Measurements from ENCODE around the gene NHSL2.

The NHSL2 gene

DNA sequence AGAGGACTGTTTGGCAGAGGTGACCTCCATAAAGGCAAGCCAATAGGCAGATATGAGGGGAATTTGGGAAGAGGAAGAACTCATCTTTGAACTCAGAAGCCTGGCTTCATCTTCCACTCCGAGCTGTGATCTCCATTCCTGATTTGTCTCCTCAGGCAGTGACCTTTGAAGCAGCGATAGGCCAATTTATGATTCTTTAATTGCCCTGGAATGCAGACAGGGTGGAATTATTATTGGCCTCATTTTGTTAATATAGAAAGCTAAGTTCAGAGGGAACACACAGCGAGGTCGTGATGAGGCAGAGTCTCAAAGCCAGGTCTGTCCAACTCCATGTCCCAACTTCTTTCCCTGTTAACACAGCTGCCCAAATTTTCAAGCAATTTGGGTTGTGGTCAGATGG lies 204.2 kb downstream of the NHSL2 start:
- DNase-seq, result no peak

DNA sequence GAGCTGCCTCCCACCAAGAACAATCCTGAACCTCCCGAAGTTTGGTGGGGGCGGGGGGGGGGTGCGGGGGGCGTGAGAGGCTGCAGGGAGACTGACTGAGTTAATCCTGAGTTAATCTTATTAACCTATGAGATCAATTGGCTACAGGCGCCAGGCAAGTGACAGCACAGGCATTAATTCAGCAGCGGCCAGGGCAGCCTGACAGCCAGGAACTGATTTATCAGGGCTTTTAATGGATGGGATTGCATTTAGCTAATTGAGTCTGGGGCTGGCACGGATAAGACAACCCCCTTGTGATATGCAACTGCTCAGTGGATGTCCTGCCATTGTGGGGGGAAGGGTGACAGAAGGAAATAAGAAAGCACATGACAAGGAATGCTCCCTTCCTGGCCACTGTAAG lies 204.7 kb downstream of the NHSL2 start:
- no peak for DNase-seq

DNA sequence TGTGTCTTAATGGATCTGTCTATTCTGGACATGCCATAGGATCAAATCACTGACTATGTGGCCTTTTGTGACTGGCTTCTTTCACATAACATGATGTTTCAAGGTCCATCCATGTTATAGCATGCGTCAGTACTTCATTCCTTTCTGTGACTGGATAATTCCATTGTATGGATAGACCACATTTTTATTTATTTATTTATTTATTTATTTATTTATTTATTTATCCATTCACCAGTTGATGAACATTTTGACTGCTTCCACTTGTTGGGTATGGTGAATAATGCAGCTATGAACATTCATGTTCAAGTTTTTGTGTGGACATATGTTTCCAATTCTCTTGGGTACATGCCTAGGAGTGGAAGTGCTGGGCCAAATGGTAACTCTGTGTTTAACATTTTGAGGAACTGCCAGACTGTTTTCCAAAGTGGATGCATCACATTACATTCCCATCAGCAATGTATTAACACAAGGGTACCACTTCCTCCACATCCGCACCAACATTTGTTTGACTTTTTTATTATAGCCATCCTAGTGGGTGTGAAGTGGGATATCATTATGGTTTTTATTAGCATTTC lies 207.1 kb downstream of the NHSL2 start:
- no peak for DNase-seq

DNA sequence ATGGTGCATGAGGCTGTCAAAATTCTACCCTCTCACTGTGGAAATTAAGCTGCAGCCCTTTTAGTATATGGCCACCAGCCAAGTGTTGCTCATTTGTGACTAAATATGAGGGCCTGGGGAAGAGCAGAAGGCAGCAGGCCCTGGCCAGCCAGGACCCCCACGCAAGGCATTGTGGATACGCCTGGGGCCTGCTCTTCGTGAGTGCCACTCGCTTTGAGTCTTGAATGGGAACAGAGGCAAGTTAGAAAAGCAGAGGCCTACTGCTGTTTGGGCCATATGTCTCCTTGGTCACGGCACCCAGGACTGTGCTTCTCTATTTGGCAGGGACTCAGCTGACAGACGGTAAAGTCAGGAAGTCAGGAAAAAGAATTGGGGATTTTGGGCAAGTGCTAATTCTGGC lies 210.2 kb downstream of the NHSL2 start:
- no peak for DNase-seq

DNA sequence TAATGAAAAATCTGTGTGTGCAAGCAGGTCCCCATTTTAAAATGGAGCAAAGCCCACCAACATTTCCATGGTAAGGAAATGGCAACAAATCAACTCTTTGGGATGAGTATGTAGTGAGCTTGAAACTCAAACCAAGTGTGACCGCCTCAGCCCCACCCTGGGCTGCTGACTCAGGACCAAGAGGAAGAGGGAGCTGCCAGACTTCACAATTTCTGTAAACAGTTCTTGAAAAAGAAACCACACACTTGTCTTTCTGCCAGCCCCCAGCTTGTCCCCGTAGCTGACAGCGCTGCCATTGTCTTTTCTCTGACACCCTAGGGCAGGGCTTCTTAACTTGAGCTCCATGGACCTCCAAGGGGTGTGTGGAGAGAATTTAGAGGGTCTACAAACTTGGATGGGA lies 210.7 kb downstream of the NHSL2 start:
- peak; percentile 83 for DNase-seq

DNA sequence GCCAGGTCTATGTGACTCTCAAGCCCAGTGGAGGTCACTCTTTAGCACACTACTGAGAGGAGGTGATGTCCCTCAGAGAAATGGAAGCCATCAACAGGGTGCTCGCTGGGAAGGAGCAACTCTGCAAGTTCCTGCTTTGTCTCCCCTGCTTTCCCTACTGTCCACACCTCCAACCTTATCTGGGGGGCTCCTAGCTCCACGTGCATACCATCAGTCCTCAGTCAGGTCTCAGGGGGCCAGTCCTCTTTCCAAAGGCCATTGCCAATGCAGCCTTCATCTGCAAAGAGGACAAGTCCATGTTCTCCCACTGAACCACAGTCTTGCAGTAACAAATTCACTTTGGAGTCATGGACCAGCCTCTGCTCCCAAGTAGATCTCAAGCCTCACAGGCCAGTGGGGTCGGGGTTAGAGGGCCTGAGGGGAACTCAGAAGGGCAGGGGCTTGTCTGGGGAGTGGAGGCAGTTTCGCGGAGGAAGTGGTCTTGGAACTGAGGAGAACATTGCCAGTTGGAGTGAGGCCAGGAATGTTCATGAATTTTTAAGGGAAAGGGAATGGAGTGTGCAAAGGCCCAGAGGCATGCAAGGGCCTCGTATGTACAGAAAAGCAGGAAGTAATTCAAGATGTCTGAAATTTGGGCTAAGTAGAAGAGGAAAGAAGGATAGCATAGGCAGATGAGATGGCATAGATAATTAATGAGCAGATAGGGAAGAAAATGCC lies 212.1 kb downstream of the NHSL2 start:
- DNase-seq, result no peak

DNA sequence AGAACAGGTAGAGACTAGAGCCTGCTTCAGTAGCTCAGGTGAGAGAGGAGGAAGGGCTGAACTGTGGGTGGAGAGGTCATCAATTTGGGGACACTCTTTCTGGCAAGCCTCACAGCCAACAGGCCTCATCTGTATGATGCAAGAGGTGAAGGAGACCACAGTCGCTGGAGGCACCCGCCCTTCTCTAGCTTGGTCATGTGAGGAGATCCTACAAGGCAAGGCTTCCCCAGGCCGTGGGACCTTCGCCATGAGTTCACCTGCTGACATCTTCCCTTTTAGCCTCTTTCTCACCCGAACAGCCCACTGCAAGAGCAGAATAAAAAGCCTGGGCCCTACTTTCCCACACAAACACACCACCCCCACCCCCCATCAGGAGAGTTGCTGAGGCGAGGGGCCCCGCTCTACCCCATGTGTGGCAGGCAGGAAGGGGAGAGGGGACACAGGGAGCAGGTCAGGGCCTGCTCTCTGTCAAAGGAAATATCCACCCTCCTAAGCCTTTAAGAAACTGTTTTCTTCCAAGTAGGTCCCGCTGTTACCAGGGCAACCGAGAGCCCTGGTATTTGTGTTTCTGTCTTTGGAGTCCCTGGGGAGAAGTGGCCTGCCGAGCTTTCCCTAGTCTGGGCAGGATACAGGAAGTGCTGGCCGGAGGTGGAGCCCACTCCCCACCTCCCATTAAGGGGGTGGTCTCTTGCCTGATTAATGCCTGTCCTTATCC lies 213.0 kb downstream of the NHSL2 start:
- no peak for DNase-seq

DNA sequence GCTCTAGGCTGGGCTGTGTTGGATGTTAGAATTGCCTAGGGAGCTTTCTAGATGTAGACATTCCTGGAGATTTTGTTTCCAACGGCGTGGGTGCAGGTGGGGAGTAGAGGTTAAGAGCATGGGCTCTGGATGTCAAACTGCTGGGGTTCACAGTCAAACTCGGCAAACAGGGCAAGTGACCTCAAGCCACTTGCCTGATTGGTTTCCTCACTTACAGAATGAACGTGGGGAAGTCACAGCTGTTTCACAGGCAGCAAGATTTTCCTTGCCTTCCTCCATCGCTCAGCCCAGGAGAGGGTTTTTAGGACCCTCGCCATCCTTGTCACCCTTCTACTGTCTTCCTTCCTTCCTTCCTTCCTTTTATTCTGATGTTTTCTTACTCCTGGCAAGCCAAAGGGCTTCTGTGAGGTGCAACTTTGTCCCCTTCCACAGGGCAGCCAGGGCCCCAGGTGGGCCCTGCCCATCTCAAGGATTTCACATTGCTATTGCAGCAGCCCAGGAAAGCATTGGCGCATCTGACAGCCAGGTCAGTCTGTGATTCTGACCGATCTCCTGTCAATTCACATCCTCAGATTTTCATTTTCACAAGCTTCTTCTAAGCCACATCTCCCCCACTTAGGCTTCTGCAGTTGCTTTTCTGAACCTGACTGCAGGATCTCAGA lies 214.0 kb downstream of the NHSL2 start:
- no peak for DNase-seq

DNA sequence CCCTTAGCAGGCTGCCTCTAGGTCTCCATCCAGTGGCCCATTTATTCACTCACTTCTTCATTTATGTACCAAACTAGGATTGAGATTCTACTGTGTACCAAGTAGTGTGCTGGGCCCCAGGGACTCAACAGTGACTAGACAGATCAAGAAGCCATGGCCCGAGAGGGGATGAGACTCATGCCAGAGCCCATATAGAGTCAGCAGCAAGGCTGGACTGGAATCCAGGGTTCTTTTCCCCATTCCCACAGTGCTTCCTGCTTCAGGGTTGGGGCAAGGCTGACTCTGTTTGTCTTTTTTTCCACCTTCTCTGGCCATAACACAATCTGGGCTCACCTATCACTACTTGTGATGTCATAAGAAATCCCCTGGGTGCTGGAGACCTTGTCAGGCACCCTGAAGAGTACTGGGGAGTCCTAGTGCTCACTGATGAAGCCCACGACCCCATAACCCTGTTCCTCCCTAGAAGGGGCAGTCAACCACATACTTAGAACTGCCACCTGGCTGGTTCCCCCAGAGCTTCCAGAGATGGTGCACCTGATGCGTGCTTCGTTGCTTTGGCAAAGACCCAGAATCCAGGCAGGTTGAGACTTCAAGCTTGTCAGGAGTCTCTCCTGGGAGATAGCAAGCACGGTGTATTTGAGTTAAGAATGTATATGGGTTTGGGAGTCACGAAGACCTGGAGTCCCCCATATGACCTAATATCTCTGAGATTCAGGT lies 214.8 kb downstream of the NHSL2 start:
- DNase-seq, result no peak

DNA sequence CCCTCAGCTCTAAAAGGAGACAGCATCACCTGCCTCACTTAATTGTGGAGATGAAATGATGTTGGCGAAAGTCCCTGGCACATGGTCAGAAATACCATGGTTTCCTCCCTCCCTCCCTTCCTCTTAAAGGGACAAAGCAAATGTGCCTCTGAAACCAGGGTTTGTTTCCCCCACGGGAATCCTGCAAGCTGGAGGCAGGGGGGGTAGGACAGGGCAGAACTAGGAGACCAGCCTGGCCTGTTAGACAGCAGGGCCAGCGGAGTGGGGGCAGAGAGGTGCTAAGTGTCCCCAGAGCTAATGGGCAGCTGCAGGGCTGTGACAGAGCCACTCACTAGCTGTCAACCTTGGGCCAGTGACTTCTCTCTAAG lies 215.4 kb downstream of the NHSL2 start:
- DNase-seq, result no peak

DNA sequence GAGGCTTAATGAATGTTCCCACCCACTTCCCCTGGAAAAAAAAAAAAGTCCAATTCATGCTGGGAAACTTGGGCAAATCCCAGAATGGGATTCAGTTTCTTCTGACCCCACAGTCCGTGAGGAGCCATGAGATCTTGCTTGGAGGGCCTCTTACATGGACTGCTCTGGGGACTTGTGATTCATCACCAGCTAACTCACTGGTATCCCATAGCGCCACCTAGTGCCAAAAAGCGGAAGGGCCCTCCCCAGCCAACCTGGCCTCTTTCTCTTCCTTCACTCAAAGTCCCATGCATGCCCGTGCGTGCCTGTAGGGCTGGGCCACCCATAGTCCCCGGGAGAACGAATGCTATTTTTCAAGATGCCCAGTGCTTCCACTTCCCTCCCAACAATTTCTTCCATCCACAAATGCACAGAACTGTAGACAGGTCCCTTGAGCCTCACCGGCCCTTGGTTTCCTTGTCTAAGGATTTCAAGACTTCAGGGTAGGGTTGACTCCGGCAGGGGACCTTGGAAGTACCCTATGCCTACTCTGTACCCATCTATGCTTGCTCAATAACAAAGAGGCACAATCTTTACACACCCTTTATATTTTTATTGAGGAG lies 216.0 kb downstream of the NHSL2 start:
- DNase-seq, result peak; percentile 79

DNA sequence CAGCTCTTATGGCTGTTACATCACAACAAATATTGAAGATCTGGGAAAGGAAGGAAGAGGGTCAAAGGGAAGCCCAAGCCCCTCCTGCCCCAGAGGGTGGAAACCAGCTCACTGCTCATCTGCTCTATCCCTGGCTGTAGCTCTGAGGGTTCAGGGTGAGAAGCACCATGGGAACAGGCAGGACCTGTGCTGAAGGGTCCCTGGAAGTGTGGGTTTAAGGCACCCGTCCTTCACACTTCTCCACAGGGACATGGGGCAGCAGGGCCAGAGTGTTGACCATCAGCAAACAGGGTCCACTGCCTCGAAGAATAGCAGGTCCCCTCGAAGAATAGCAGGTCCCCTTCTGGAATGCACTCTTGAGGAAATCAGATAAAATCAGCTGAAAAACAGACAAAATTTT lies 216.7 kb downstream of the NHSL2 start:
- no peak for DNase-seq

DNA sequence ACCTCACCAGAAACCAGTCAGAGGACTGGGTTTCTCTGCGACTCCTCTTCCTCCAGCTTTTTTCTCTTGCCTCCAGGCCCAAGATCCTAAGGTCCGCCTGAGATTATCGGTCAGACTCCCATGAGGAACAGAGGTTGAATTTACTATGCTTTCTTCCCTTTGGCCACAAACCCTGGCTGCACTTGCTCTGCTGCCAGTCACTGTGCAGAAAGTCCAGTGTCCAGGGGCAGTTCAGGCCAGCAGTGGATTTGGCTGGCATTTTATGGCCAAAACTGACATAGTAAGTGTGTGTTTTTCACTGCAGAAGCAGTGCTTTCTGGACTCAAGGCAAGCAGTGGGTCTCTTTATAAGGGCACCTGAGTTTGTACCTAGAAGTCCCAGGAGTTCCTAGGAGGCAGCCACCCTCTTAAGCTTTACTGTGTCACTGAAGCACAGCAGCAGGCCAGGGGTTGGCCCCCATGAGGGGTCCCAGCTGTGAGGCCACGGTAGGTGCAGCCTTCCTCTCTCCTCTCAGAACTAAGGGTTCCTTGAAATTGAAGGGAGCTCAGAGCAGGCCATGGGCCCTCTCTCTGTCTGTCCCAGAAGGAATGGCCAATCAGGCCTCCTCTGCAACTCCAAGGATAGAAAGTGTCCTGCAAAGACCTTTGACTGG lies 217.7 kb downstream of the NHSL2 start:
- no peak for DNase-seq

DNA sequence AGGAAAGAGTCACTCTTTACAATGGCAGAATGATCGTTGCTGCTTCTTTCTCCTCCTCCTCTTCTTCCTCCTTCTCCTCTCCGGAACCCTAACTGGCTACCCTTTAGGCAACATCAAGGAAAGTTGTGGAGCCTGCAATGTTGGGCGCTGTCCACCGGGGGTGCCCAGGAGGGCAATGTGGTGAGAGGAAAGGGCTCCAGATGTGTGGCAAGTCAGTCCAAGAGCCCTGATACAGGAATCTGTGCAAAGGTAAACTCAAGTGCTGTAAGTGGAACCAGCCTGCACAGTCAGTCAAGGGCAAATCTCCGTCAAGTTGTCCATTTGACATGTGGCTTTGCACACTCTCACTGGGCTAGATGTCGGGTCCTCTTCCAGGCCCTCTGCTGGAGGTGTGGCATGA lies 218.2 kb downstream of the NHSL2 start:
- DNase-seq, result no peak

DNA sequence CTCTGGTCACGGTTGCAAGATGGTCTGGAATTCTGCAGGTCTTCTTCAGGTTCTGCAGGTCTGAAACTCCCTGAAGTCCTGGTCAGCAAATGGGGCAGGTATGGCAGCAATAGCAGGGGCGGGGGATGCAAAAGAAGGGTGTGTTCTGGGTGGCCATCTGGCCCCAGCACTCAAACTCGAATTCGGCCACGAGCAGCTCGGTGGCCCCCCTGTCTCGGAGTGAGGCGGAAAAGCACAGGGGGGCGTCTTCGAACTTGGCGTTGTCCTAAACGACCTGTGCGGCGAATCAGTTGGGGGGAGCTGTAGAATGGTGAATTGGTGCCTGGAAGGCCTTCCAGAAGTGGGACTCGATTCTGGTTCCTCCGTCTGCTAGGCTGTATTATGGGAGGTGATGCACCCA lies 219.0 kb downstream of the NHSL2 start:
- no peak for DNase-seq

DNA sequence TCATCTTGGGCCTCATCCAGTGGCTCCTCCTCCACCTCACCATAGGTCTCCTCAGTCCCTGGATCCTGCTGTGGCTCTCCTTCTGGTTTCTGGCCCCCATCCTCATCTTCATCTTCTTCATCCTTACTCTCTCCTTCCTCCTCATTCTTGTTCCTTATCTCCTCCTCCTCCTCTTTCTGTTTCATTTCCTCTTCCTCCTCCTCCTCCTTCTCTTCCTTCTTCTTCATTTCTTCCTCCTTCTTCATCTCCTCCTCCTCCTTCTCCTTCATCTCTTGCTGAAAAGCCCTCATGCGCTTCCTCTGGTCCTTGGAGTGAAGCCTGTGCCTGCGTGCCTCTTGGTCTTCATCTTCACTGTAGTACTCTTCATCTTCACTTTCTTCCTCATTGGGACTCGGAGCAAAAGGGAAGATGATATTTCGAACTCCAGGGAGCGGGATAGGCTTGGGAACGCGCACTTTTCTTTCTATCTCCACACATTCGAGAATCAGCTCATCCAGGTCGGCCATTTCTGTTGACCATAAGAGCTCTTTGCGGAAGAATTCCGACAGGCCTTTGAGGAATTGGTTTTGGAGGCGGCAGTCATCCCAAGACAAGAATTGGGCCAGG lies 219.6 kb downstream of the NHSL2 start:
- DNase-seq, result no peak

DNA sequence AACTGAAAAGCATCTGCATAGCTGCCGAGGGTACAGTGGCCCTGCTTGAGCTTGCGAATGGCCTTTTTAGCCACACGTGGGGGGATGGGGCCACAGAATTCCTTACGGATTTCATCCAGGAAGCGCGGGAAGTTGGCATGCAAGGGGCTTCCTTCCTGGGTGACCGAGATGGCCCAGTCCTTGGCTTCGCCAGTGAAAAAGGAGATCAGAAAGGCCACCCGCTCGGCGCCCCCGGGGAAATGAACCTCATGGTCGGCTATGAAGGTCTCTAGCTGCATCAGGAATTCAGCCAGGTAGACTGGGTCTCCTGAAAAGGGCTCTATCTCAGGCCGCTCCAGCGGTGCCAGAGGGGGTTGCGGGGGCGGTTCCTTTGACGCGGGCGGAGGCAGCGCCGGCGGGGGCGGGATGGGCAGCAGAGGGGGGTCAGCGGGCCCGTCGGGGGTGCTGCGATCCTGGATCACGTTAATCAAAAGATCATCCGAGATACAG lies 220.2 kb downstream of the NHSL2 start:
- no peak for DNase-seq

DNA sequence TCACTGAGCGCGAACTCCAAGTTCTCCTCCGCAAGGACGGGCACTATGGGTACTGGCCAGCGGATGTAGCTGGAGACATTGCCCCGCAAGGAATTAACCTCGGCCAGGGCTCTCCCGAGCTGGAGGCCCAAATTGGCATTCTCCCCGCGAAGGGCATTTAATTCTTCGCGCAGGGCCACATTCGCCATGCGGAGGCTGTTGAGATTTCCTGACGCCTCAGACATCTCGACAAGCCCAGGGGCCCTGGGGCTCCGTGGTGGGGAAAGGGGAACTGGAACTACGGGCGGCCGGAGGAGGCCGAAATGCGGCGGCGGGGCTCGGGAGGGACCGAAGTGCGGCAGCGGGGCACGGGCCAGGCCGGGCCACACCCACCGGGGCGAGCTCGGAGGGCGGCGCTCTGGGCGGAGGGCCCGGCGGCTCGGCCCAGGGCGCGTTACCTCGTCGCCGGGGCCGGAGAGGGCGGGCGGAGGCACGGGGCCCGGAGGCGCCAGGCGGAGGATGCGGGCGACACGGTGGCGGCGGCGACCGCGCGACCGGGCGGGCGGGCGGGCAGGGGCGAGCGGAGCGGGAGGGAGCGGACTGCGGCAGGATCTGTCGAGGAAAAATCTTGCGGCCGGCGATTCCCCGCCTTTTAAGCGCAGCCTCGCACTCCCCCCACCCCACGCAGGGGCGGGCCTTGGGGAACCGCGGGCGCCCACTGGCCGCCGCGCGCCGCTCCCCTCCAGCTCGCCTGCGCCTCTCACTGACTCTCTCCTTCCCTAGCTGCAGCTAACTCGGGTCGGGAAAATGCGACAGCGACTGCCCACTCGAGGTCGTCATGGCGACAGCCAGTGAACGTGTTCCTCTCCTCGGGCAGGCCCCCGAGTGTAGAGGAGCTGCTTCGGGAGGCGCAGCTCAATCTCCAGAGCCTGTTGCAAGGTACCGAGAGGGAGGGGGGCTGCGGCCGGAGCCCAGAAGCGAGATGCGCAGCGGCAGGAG lies 221.0 kb downstream of the NHSL2 start, which contains the start of gene RTL5:
TSS of gene RTL5 (minus strand) at position 599 of the 978 bp plus-strand sequence.
- peak; percentile 71 for DNase-seq

DNA sequence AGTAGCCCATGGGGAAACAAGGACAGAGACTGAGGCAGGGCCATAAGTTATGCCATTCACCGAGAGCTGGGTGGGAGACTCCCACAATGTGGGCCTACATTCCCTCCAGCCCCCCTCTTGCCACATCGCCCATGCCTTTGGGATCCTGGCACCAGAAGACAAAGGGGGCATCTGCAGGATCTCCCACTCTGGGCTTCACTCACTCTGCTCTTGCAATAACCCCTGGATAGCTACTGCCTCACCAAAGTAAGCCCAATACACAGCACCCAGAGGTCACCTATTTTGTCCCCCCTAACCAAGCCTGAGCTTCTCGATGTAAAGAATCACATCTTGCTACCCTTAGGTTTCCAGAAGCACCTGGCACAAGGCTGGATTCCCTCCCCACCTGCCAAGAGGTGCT lies 221.8 kb downstream of the NHSL2 start:
- no peak for DNase-seq

DNA sequence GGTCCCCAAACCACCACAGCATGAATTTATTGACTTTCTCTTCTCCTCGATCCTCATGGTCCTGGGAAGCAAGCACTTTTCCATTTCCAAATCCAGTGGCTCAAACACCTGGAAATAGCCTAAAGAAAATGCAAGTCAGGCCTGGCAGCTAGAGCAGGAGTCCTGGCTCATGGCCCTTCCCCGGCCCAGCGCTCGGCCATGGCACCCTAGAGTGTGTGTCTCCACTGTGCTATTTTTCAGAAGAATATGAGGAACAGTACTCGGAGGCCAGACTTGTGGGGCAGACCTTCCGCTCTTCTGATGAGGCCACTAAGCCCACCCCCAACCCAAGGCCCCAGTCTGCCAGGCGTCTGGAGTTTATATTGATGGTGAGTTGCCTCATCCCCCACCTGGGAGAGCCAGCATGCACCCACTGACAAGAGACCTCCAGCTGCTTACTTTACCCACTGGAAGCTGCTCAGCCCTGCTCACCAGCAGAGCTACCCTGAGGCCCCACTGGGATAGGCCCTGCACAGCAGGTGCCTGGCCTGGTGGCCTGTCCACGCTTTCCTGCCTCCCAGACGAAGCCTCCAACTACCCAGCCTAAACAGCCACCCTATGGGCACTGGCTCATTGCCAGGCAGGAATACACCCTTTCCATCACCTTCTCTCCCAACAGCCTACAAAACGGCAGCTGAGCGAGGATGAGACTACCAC lies 223.4 kb downstream of the NHSL2 start:
- DNase-seq, result no peak
